Measurements from ENCODE around the gene NDUFB8. TPM values are rescaled to one million over a fixed set of nuclear protein-coding genes. Genes with fewer than 3 reads are reported as not detected.
"Not testable (repeated sequence)": the region's sequence is repeated elsewhere in the genome, so short reads cannot be mapped to it uniquely, and the experiment has no call there.

The NDUFB8 gene
- 342 TPM for polyA plus RNA-seq (2012; ENCODE audit: missing spikeins)

GRCh38 chr10:100529475-100530298, at the start of gene NDUFB8:
Gene NDUFB8 (minus strand): TSS chr10:100529871. CDS start chr10:100529851, 20 bp downstream.
- peak; percentile 79 for TF ChIP-seq POLR2AphosphoS5 (IDR thresholded peaks at IDR 0.05; ENCODE audit: low read depth, low read length)
- peak; percentile 86 for TF ChIP-seq POLR2A (IDR thresholded peaks at IDR 0.05; ENCODE audit: low read depth, low read length)
- peak; percentile 75 for TF ChIP-seq TAF1 (IDR thresholded peaks at IDR 0.05; ENCODE audit: borderline replicate concordance, low read depth, low read length)
- peak; percentile 60 for DNase-seq (ENCODE audit: insufficient read length)
- FAIRE-seq: peak; percentile 91

- no peak for TF ChIP-seq POLR2AphosphoS5 (IDR thresholded peaks at IDR 0.05; ENCODE audit: low read depth, low read length)
- TF ChIP-seq TAF1 (IDR thresholded peaks at IDR 0.05; ENCODE audit: borderline replicate concordance, low read depth, low read length): no peak
- no peak for TF ChIP-seq POLR2A (IDR thresholded peaks at IDR 0.05; ENCODE audit: low read depth, low read length)
- DNase-seq (ENCODE audit: insufficient read length): no peak
- FAIRE-seq: no peak
Observed at GRCh38 chr10:100576282-100576635, 46.6 kb upstream of the NDUFB8 start.

- no peak for FAIRE-seq
- no peak for DNase-seq (ENCODE audit: insufficient read length)
- TF ChIP-seq POLR2A (IDR thresholded peaks at IDR 0.05; ENCODE audit: low read depth, low read length): no peak
- no peak for TF ChIP-seq TAF1 (IDR thresholded peaks at IDR 0.05; ENCODE audit: borderline replicate concordance, low read depth, low read length)
- TF ChIP-seq POLR2AphosphoS5 (IDR thresholded peaks at IDR 0.05; ENCODE audit: low read depth, low read length): no peak
Observed at GRCh38 chr10:100575585-100576281, 46.1 kb upstream of the NDUFB8 start.

GRCh38 chr10:100575146-100575545, 45.5 kb upstream of the NDUFB8 start:
- not testable (repeated sequence) for FAIRE-seq; DNase-seq (ENCODE audit: insufficient read length)

GRCh38 chr10:100571084-100571856, 41.6 kb upstream of the NDUFB8 start:
- TF ChIP-seq POLR2AphosphoS5 (IDR thresholded peaks at IDR 0.05; ENCODE audit: low read depth, low read length) (no peak), POLR2A (IDR thresholded peaks at IDR 0.05; ENCODE audit: low read depth, low read length) (no peak), TAF1 (IDR thresholded peaks at IDR 0.05; ENCODE audit: borderline replicate concordance, low read depth, low read length) (no peak)
- no peak for FAIRE-seq
- DNase-seq (ENCODE audit: insufficient read length): no peak

GRCh38 chr10:100570506-100570905, 40.8 kb upstream of the NDUFB8 start:
- DNase-seq (ENCODE audit: insufficient read length): no peak
- peak; percentile 17 for FAIRE-seq
- TF ChIP-seq POLR2AphosphoS5 (IDR thresholded peaks at IDR 0.05; ENCODE audit: low read depth, low read length) (no peak), TAF1 (IDR thresholded peaks at IDR 0.05; ENCODE audit: borderline replicate concordance, low read depth, low read length) (no peak), POLR2A (IDR thresholded peaks at IDR 0.05; ENCODE audit: low read depth, low read length) (no peak)

GRCh38 chr10:100569687-100570481, 40.2 kb upstream of the NDUFB8 start:
- no peak for DNase-seq (ENCODE audit: insufficient read length)

GRCh38 chr10:100568912-100569311, 39.2 kb upstream of the NDUFB8 start:
- FAIRE-seq: no peak
- no peak for DNase-seq (ENCODE audit: insufficient read length)
- TF ChIP-seq POLR2A (IDR thresholded peaks at IDR 0.05; ENCODE audit: low read depth, low read length) (no peak), POLR2AphosphoS5 (IDR thresholded peaks at IDR 0.05; ENCODE audit: low read depth, low read length) (no peak), TAF1 (IDR thresholded peaks at IDR 0.05; ENCODE audit: borderline replicate concordance, low read depth, low read length) (no peak)

More at GRCh38 chr10:100569687-100570481, 40.2 kb upstream of the NDUFB8 start:
- TF ChIP-seq POLR2A (IDR thresholded peaks at IDR 0.05; ENCODE audit: low read depth, low read length): no peak
- no peak for TF ChIP-seq TAF1 (IDR thresholded peaks at IDR 0.05; ENCODE audit: borderline replicate concordance, low read depth, low read length)
- TF ChIP-seq POLR2AphosphoS5 (IDR thresholded peaks at IDR 0.05; ENCODE audit: low read depth, low read length): no peak
- no peak for FAIRE-seq

- DNase-seq (ENCODE audit: insufficient read length) (no peak), FAIRE-seq (no peak)
- no peak for TF ChIP-seq TAF1 (IDR thresholded peaks at IDR 0.05; ENCODE audit: borderline replicate concordance, low read depth, low read length)
- TF ChIP-seq POLR2AphosphoS5 (IDR thresholded peaks at IDR 0.05; ENCODE audit: low read depth, low read length): no peak
- no peak for TF ChIP-seq POLR2A (IDR thresholded peaks at IDR 0.05; ENCODE audit: low read depth, low read length)
Observed at GRCh38 chr10:100567826-100568225, 38.2 kb upstream of the NDUFB8 start.

- no peak for FAIRE-seq
- TF ChIP-seq TAF1 (IDR thresholded peaks at IDR 0.05; ENCODE audit: borderline replicate concordance, low read depth, low read length): no peak
Observed at GRCh38 chr10:100567249-100567648, 37.6 kb upstream of the NDUFB8 start.

GRCh38 chr10:100566561-100566960, 36.9 kb upstream of the NDUFB8 start:
- no peak for FAIRE-seq
- TF ChIP-seq POLR2AphosphoS5 (IDR thresholded peaks at IDR 0.05; ENCODE audit: low read depth, low read length) (no peak), POLR2A (IDR thresholded peaks at IDR 0.05; ENCODE audit: low read depth, low read length) (no peak), TAF1 (IDR thresholded peaks at IDR 0.05; ENCODE audit: borderline replicate concordance, low read depth, low read length) (no peak)
- no peak for DNase-seq (ENCODE audit: insufficient read length)

More at GRCh38 chr10:100567249-100567648, 37.6 kb upstream of the NDUFB8 start:
- DNase-seq (ENCODE audit: insufficient read length): no peak

All from GM12892 (cell line).